OCI-LY1 (cell line): ENCODE data around the gene NRCAM.

Source experiments
- H2AFZ ChIP-seq: fragments of 200-600 bp; sonication (generic), shearing (Covaris generic); 2 replicates; pipeline ENCODE4 v1.6.0; 2014; ENCODE audit warnings: antibody characterized with exemption, mild to moderate bottlenecking, low read length
- H3F3A ChIP-seq: fragments of 200-600 bp; sonication (generic), shearing (Covaris generic); 2 replicates; pipeline ENCODE4 v1.6.0; 2014; ENCODE audit warnings: mild to moderate bottlenecking, antibody characterized with exemption, low read length, moderate library complexity; ENCODE audit not compliant: insufficient read depth
- H3K27ac ChIP-seq: fragments of 200-600 bp; sonication (generic); 2 replicates; pipeline ENCODE4 v1.5.1; 2014; ENCODE audit warnings: low read length, mixed run types, mild to moderate bottlenecking, low read depth; ENCODE audit not compliant: poor library complexity, severe bottlenecking
- H3K27me3 ChIP-seq: fragments of 200-600 bp; sonication (generic); 2 replicates; pipeline ENCODE4 v1.6.0; 2014; ENCODE audit warnings: antibody characterized with exemption, mild to moderate bottlenecking, low read length, moderate library complexity; ENCODE audit not compliant: insufficient read depth
- H3K36me3 ChIP-seq: fragments of 200-600 bp; sonication (generic); 2 replicates; pipeline ENCODE4 v1.6.1; 2014; ENCODE audit warnings: mild to moderate bottlenecking, antibody characterized with exemption, low read length, moderate library complexity, mixed read lengths; ENCODE audit not compliant: insufficient read depth
- H3K4me1 ChIP-seq: fragments of 200-600 bp; sonication (generic); 2 replicates; pipeline ENCODE4 v1.5.1; 2014; ENCODE audit warnings: mild to moderate bottlenecking, low read length, moderate library complexity; ENCODE audit not compliant: insufficient read depth, severe bottlenecking
- H3K4me2 ChIP-seq: fragments of 200-600 bp; sonication (generic), shearing (Covaris generic); 2 replicates; pipeline ENCODE4 v1.6.1; 2014; ENCODE audit warnings: low read length
- H3K4me3 ChIP-seq: fragments of 200-600 bp; sonication (generic); 2 replicates; pipeline ENCODE4 v1.5.1; 2014; ENCODE audit warnings: low read length, low read depth, mild to moderate bottlenecking, mixed read lengths; ENCODE audit not compliant: poor library complexity, severe bottlenecking
- H3K79me2 ChIP-seq: fragments of 200-600 bp; shearing (Covaris generic); 2 replicates; pipeline ENCODE4 v1.6.1; 2016; ENCODE audit warnings: mixed run types, low read length, mixed read lengths; ENCODE audit not compliant: insufficient read depth
- H3K9ac ChIP-seq: fragments of 200-600 bp; sonication (generic), shearing (Covaris generic); 2 replicates; pipeline ENCODE4 v1.6.1; 2014; ENCODE audit warnings: mild to moderate bottlenecking, low read length, mixed read lengths
- H3K9me2 ChIP-seq: fragments of 200-600 bp; sonication (generic), shearing (Covaris generic); 2 replicates; pipeline ENCODE4 v1.6.1; 2014; ENCODE audit warnings: low read depth, mild to moderate bottlenecking, low read length, mixed read lengths
- H3K9me3 ChIP-seq: fragments of 200-600 bp; shearing (Covaris generic); 2 replicates; pipeline ENCODE4 v1.6.1; 2014; ENCODE audit warnings: low read length, mixed read lengths
- H4K20me1 ChIP-seq: fragments of 200-600 bp; sonication (generic), shearing (Covaris generic); 2 replicates; pipeline ENCODE4 v1.6.0; 2016; ENCODE audit warnings: mild to moderate bottlenecking, low read length; ENCODE audit not compliant: insufficient read depth
- CTCF ChIP-seq: fragments of 200-600 bp; sonication (generic), shearing (Covaris generic); IDR thresholded peaks from 2 replicates; pipeline ENCODE4 v1.5.1; 2017; ENCODE audit warnings: mild to moderate bottlenecking, antibody characterized with exemption, low read length, moderate library complexity, mixed read lengths
- EZH2 ChIP-seq: fragments of 200-600 bp; sonication (generic), shearing (Covaris generic); IDR thresholded peaks from 2 replicates; pipeline ENCODE4 v1.8.0; 2017; ENCODE audit warnings: borderline replicate concordance, mixed run types, mild to moderate bottlenecking, antibody characterized with exemption, low read length, moderate library complexity, mixed read lengths

NRCAM gene

GRCh38 chr7:108413337-108413736 is 42.9 kb downstream of the NRCAM start:
- no peaks in the 10 kb centered on the region for H3K79me2 ChIP-seq
- no peak overlapping the region for H3K27ac ChIP-seq
- H4K20me1 ChIP-seq = no peaks in the 10 kb centered on the region
- no peaks in the 10 kb centered on the region for H3F3A ChIP-seq
- no peaks in the 10 kb centered on the region for H3K9me2 ChIP-seq
- H3K9ac ChIP-seq = no peak overlapping the region
- no peaks in the 10 kb centered on the region for H3K27me3 ChIP-seq
- H3K9me3 ChIP-seq = no peaks in the 10 kb centered on the region
- H3K4me3 ChIP-seq = no peak overlapping the region
- H3K36me3 ChIP-seq = no peaks in the 10 kb centered on the region
- no peak overlapping the region for H3K4me2 ChIP-seq
- H2AFZ ChIP-seq = no peak overlapping the region
- TF ChIP-seq CTCF (no peak), EZH2 (no peak)
- peaks cover 25% of the 10 kb centered on the region for H3K4me1 ChIP-seq

- no peaks in the 10 kb centered on the region for H3K9me3 ChIP-seq
- H3F3A ChIP-seq = no peaks in the 10 kb centered on the region
- no peaks in the 10 kb centered on the region for H3K9me2 ChIP-seq
- H3K27me3 ChIP-seq = no peaks in the 10 kb centered on the region
- no peaks in the 10 kb centered on the region for H3K36me3 ChIP-seq
- no peak overlapping the region for H2AFZ ChIP-seq
- H3K9ac ChIP-seq = no peak overlapping the region
- no peak overlapping the region for H3K27ac ChIP-seq
- H3K79me2 ChIP-seq = no peaks in the 10 kb centered on the region
- no peak overlapping the region for H3K4me2 ChIP-seq
- H4K20me1 ChIP-seq = no peaks in the 10 kb centered on the region
- TF ChIP-seq EZH2 (no peak), CTCF (no peak)
- H3K4me1 ChIP-seq = no peaks in the 10 kb centered on the region
- H3K4me3 ChIP-seq = no peak overlapping the region
Observed at GRCh38 chr7:108409146-108409545, 47.1 kb downstream of the NRCAM start.

GRCh38 chr7:108408296-108408991 is 47.8 kb downstream of the NRCAM start:
- Histone ChIP-seq H3K4me3 (no peak overlapping the region), H3K27me3 (no peaks in the 10 kb centered on the region), H3K36me3 (no peaks in the 10 kb centered on the region), H3K4me2 (no peak overlapping the region), H3K79me2 (no peaks in the 10 kb centered on the region), H3K9me2 (no peaks in the 10 kb centered on the region), H3K4me1 (no peaks in the 10 kb centered on the region), H4K20me1 (no peaks in the 10 kb centered on the region), H3K9ac (no peak overlapping the region), H3K9me3 (no peaks in the 10 kb centered on the region), H3K27ac (no peak overlapping the region), H3F3A (no peaks in the 10 kb centered on the region), H2AFZ (no peak overlapping the region)
- TF ChIP-seq CTCF (no peak), EZH2 (no peak)
